ENCODE data around the gene C16orf92.

The C16orf92 gene

DNA sequence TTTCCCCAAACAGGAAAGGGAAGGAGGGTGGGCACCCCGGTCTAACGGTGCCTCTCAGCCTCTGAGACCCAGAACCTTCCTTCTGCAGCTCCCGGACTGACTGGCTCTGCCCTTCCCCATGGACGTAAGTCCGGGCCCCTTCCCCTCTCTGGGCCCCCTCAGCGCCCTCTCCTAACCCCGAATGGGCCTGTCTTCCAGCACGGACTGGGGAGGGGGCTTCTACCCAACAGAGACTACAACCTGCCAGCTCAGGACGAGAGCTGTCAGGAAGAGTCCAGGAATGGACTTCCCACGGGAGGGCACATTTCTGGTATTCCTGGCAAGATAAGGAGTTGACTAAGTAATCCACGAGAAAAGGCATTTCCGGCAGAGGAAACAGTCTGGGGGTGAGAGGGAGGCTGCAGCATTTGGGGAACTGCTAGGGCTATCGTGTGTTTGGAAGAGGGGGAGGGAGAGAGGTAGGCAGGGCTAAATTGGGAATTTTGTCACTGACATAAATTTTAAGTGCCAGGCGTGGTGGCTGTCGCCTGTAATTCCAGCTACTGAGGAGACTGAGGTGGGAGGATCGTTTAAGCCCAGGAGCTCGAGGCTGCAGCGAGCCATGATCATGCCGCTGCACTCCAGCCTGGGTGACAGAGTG is 30.5 kb downstream of the C16orf92 start:
- TF ChIP-seq, protein P1, sequence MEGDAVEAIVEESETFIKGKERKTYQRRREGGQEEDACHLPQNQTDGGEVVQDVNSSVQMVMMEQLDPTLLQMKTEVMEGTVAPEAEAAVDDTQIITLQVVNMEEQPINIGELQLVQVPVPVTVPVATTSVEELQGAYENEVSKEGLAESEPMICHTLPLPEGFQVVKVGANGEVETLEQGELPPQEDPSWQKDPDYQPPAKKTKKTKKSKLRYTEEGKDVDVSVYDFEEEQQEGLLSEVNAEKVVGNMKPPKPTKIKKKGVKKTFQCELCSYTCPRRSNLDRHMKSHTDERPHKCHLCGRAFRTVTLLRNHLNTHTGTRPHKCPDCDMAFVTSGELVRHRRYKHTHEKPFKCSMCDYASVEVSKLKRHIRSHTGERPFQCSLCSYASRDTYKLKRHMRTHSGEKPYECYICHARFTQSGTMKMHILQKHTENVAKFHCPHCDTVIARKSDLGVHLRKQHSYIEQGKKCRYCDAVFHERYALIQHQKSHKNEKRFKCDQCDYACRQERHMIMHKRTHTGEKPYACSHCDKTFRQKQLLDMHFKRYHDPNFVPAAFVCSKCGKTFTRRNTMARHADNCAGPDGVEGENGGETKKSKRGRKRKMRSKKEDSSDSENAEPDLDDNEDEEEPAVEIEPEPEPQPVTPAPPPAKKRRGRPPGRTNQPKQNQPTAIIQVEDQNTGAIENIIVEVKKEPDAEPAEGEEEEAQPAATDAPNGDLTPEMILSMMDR (IDR thresholded peaks at IDR 0.05; ENCODE audit: low read length, missing control alignments) = no peak
- DNase-seq (ENCODE audit: low read depth) = peak; percentile 72

DNA sequence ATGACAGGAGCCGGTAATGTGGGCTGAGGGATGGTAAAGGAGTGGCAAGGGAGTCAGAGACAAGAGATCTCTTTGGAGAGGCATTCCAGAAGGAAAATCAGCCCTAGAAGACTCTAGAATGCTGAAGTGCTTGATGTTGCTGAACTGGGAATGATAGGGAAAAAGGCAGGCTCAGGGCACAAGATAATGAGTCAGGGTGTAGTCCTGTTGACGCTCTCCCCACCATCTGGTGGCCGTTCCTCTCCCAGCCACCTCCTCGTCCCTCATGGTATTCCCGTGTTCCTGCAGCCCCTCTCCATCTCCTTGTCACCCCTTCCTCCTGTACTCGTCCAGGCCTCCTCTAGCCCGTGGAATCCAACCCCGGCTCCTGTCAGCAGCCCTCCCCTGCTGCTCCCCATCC is 31.5 kb downstream of the C16orf92 start:
- TF ChIP-seq, protein P1 (IDR thresholded peaks at IDR 0.05; ENCODE audit: low read length, missing control alignments) = no peak
- H3K4me3 ChIP-seq (replicated peaks; ENCODE audit: low read depth, low read length) = no peak overlapping the region
- DNase-seq (ENCODE audit: low read depth) = no peak

More for the DNA sequence above, 30.5 kb downstream of the C16orf92 start:
- H3K4me3 ChIP-seq (replicated peaks; ENCODE audit: low read depth, low read length) = peak overlapping the region; percentile 85

- TF ChIP-seq, protein P1 (IDR thresholded peaks at IDR 0.05; ENCODE audit: low read length, missing control alignments) = peak; percentile 65
- DNase-seq (ENCODE audit: low read depth) = no peak
- no peak overlapping the region for H3K4me3 ChIP-seq (replicated peaks; ENCODE audit: low read depth, low read length)
These were observed 32.1 kb downstream of the C16orf92 start for GRCh38 chr16:30054959-30055553.

GRCh38 chr16:30060346-30060745 is 37.3 kb downstream of the C16orf92 start:
- no peak for DNase-seq (ENCODE audit: low read depth)
- TF ChIP-seq, protein P1 (IDR thresholded peaks at IDR 0.05; ENCODE audit: low read length, missing control alignments) = no peak
- H3K4me3 ChIP-seq (replicated peaks; ENCODE audit: low read depth, low read length) = no peak overlapping the region

- DNase-seq (ENCODE audit: low read depth) = no peak
- H3K4me3 ChIP-seq (replicated peaks; ENCODE audit: low read depth, low read length) = no peak overlapping the region
- TF ChIP-seq, protein P1 (IDR thresholded peaks at IDR 0.05; ENCODE audit: low read length, missing control alignments) = no peak
These were observed 38.0 kb downstream of the C16orf92 start for GRCh38 chr16:30060836-30061554.

DNA sequence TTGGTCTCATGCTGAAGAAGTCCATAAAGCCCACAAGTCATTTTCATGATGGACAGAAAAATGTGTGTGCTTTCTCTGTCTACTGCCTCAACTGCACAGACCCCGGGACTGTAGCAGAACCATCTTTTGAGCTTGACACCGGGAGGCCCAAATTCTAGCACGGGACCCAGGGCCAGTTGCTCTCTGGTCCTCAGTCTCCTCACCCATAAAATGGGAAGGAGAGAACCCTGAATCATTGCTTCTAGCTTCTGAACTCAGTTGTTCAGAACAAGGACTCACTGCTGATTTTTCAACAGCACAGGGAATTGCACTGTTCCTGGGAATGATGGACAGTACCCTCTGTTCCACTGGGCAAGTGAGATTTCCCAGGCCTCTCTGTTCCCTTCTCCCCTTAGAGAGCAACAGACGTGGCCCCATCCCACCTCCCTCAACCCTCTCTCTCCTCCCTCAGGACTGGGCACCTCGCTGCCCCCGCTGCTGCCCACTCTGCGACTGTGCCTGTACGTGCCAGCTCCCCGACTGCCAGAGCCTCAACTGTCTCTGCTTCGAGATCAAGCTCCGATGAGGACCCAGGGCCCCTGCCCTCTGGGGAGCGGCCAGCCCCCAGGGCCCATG is 40.4 kb downstream of the C16orf92 start:
- TF ChIP-seq, protein P1 (IDR thresholded peaks at IDR 0.05; ENCODE audit: low read length, missing control alignments) = no peak
- H3K4me3 ChIP-seq (replicated peaks; ENCODE audit: low read depth, low read length) = peak overlapping the region; percentile 97
- no peak for DNase-seq (ENCODE audit: low read depth)
